GM12891 (cell line): ENCODE results near the gene GRIA1. TPM values are rescaled to one million over a fixed set of nuclear protein-coding genes. Genes with fewer than 3 reads are reported as not detected.

Experiments used
- DNase-seq: peaks from one replicate; pipeline ENCODE4 v3.0.0; 2011; ENCODE audit warnings: low spot score; ENCODE audit not compliant: insufficient read length
- FAIRE-seq: peaks from 2 replicates; lab custom pipeline; 2011; peaks lifted over from hg19 to GRCh38; lab: Jason Lieb, UNC
- PAX5 ChIP-seq: IDR thresholded peaks from 2 replicates; pipeline ENCODE4 v1.6.1; 2011; ENCODE audit warnings: low read length, moderate library complexity, mild to moderate bottlenecking; ENCODE audit not compliant: insufficient read depth, severe bottlenecking
- POLR2A ChIP-seq: IDR thresholded peaks from 2 replicates; pipeline ENCODE4 v1.6.1; 2011; ENCODE audit warnings: low read depth, low read length, control low read depth
- POLR2AphosphoS5 ChIP-seq: IDR thresholded peaks from 2 replicates; pipeline ENCODE4 v1.6.1; 2011; ENCODE audit warnings: low read depth, low read length, control low read depth
- POU2F2 ChIP-seq: IDR thresholded peaks from 2 replicates; pipeline ENCODE4 v1.6.1; 2011; ENCODE audit warnings: low read depth, mild to moderate bottlenecking, control low read depth, low read length, moderate library complexity
- SPI1 ChIP-seq: IDR thresholded peaks from 2 replicates; pipeline ENCODE4 v1.6.1; 2011; ENCODE audit warnings: low read depth, low read length, control low read depth
- TAF1 ChIP-seq: IDR thresholded peaks from 2 replicates; pipeline ENCODE4 v1.6.1; 2011; ENCODE audit warnings: low read depth, low read length, control low read depth
- polyA plus RNA-seq: library from polyadenylated mRNA; unstranded; fragments of >200 nt; gene quantifications from one replicate; pipeline ENCODE4 v1.2.1, GENCODE V29; 2012; ENCODE audit warnings: low read depth, missing spikeins, inconsistent platforms; ENCODE audit not compliant: missing spikeins

Gene GRIA1
- 0.03 TPM for polyA plus RNA-seq

DNA sequence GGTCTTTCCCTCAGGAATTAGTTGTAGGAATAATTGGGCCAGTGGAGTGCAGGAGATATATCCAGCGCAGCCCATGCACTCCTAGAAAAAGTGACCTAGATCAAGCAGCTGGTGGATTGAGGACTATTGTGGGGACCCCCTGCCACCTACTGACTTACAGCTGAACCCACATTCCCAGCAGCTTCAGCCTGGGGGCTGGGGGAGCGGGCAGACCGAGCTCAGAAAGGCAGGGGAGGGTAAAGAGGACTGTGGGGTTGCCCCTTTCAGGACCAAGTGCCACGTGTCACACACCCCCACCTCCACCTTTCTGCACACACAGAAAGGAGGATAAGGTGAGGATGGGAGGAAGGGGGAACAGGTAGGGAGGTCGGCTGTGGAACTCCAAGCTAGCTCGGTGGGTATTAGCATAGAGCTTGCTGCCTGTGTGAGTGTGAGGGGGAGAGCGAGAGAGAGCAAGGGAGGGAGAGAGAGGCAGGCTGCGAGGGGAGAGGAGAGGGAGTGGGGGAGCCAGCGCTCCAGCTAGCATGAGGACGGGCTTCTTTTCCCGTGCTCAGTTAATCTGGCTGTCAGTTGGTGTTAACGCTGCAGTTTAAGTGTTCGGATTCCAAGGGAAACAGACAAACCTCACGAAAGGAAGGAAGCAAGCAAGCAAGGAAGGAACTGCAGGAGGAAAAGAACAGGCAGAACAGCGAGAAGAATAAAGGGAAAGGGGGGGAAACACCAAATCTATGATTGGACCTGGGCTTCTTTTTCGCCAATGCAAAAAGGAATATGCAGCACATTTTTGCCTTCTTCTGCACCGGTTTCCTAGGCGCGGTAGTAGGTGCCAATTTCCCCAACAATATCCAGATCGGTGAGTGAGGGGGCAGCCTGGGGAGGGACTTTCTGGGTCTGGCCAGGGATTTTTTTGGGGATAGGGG is at the start of gene GRIA1:
TSS of gene GRIA1 (plus strand) at position 553 of the 920 bp plus-strand sequence.
- DNase-seq (no peak), FAIRE-seq (no peak)

DNA sequence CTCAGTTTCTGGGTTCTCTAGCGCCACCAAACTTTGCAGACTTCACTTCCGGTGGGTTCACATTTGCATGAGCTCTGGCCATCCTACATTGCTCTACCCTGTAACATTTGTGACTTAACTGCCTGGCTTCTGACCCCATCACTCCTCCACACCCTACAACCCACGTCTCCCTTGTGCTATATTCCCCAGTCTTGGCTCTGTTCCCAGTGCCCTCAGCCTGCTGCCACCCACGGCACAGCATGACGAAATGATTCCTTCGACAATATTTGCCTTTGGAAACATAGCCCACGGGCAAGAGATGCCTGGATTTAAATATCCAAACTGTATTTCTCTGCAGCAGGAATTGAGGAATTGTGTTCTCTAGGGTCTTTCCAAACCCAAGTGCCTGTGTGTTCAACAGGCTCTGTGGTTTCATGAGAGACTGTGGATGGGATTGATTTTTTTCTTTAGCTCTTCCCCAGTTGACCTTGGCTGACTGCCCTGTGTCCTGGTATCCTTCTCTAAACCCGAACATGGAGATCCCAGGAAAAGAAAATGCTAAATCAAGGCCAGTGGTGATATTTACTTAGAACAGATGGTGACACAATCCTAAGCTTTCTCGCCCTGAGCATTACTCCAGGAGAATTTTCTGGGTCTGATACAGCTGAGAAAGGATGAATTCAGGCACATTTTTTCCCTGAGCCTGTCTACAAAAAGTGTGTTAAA is 44.4 kb upstream of the GRIA1 start:
- no peak for TF ChIP-seq POLR2A
- no peak for TF ChIP-seq TAF1
- no peak for TF ChIP-seq PAX5
- no peak for TF ChIP-seq POU2F2
- TF ChIP-seq SPI1: no peak
- no peak for TF ChIP-seq POLR2AphosphoS5
- DNase-seq (no peak), FAIRE-seq (no peak)

More for the DNA sequence above, at the start of gene GRIA1:
- no peak for TF ChIP-seq PAX5
- no peak for TF ChIP-seq POU2F2
- no peak for TF ChIP-seq POLR2A
- TF ChIP-seq POLR2AphosphoS5: no peak
- no peak for TF ChIP-seq TAF1
- TF ChIP-seq SPI1: no peak

DNA sequence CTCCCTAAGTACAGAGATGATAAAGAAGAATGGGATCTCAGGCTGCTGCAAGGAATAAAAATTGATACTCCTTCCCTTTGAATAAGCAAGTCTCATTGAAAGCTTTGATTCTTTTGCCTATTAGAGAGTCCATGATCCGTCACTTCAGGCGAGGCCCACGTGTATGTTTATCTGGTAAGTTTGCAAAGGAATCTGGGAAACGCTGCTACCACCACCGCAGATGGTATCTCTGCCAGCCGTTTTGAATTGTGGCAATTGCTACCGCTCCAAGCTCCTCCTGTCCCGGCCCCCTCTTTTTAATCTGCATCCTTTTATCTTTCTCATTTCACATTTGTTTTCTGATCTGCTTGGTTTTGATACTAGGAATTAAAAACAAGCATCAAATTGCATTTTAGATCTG is 42.9 kb upstream of the GRIA1 start:
- DNase-seq: no peak
- no peak for FAIRE-seq
- TF ChIP-seq PAX5 (no peak), TAF1 (no peak), POU2F2 (no peak), POLR2A (no peak), POLR2AphosphoS5 (no peak), SPI1 (no peak)

DNA sequence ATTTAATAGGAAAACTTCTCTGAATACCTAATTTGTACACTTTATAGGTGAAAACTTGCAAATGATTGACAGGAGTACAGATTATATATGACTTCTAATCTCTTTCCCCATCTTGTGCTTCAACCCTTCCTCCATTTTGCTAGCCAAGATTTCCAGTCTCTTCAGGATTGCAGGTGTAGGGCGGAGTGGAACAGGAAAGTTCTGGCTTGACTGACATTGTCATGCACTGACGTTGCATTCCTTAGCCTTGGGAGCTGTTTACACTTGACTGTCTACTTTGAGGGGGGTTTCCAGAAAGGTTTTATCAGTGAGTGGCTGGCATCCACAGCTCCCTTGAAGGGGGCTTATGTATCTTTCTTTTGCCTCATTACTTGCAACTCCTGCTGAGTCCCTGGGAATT is 34.1 kb upstream of the GRIA1 start:
- no peak for DNase-seq
- FAIRE-seq: no peak
- no peak for TF ChIP-seq POLR2A

DNA sequence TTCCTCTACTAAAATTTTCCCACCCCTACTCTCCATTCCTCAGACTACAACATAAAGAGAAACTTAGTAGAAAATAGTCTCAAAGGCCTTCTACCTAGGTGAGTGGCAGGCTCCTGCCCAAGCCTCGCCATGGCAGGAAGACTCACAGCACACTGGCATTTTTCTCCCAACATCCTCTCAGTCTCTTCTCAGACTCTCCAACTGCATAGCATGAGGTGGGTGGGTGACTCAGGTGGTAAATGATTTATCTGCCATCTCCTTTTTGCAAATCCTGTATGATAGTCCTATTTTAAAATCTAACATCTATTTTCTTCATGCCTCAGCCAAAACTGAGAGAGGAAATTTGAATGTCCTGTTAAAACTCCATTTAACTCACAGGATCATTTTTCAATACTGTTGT is 33.5 kb upstream of the GRIA1 start:
- TF ChIP-seq POLR2AphosphoS5: no peak
- no peak for TF ChIP-seq TAF1
- no peak for TF ChIP-seq POU2F2
- no peak for TF ChIP-seq SPI1
- no peak for TF ChIP-seq PAX5
- TF ChIP-seq POLR2A: no peak
- no peak for DNase-seq
- no peak for FAIRE-seq

DNA sequence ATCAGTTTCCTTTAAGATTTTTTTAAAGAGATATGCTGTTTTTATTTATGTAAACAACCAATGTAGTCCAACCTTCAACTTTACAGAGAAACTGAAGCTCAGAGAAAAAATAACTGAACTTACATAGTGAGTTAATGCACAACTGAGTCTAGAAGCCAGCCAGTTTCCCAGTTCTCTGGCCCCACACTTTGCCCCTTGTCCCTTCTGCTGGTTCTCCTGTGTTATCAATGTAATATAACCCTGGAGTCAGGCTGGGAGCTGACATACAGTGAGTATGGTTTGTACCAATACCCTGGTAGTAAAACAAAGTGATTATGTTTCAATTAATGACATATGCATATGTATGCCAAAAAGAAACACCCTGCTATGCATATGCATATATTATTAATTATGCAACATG is 32.2 kb upstream of the GRIA1 start:
- no peak for TF ChIP-seq PAX5
- no peak for TF ChIP-seq POU2F2
- no peak for TF ChIP-seq POLR2A
- TF ChIP-seq SPI1: no peak
- TF ChIP-seq TAF1: no peak
- TF ChIP-seq POLR2AphosphoS5: no peak
- no peak for FAIRE-seq
- DNase-seq: no peak

DNA sequence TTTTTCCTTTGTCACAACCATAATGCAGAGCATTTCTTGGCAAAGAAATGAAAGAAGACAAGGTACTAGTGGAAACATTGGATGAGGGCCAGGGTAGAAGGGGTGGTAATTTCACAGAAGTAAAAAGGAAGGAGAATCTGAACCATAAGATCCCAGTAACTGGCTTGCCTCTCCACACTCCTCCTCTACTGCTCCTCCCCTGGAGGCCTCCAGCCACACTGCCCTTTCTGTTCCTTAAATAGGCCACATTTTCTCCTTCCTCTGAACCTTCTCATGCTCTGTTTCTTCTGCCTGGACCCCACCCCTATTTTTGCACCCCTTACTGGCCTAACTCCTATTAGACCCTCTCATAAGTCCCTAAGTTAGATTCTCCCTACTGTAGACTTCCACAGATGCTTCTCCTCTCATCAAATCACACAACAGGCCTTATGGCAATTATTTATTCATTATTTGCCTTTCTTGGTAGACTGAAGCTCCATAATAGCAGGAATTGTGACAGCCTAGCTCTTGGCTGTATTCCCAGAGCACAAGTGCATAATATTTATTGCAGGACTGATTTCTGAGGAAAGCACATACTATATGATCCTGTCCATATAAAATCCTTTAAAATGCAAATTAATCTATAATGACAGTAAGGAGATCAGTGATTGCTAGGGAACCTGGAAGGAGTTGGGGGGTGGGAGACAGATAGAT is 31.3 kb upstream of the GRIA1 start:
- FAIRE-seq: no peak
- no peak for DNase-seq
- TF ChIP-seq POLR2AphosphoS5: no peak
- TF ChIP-seq POLR2A: no peak
- no peak for TF ChIP-seq TAF1
- no peak for TF ChIP-seq PAX5
- no peak for TF ChIP-seq POU2F2

DNA sequence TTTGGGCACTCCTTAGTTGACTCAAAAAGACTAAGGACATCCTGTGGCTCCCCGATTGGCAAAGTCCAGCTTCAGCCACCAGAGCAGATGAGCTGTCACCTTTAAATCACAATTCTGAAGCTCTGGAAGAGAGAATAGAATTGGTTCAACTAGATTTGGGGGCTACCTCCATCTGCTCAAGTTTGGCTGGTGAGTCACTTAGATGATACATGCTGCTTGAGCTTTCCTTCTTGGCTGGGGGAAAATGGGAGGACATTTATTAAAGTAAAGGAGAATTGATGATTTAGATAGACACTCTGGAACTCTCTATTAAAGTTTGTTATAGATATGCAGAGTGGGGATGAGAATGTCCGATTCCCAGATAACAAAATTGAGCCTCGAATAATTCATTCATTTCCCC is 30.0 kb upstream of the GRIA1 start:
- DNase-seq (no peak), FAIRE-seq (no peak)
- TF ChIP-seq SPI1 (no peak), TAF1 (no peak), PAX5 (no peak), POLR2A (no peak), POU2F2 (no peak), POLR2AphosphoS5 (no peak)

DNA sequence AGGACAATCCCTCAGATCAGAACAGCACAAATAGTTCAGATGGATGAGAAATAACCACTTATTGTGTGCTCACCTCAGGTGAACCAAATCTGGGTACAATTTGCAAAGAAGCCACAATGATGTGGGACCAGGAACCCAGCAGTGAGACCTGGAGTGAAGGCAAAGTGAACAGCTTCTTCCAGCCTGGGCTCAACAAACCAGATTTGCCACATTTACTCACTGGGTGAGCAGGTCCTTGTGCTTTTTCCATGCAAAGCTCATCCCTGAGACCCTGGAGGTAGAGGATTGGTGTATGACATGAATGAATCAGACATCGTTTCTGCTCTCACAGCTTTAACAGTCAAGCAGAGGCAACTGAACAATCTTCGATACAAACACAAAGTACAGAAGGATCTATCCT is 29.1 kb upstream of the GRIA1 start:
- TF ChIP-seq POLR2A (no peak), TAF1 (no peak), PAX5 (no peak), SPI1 (no peak), POU2F2 (no peak), POLR2AphosphoS5 (no peak)
- DNase-seq (no peak), FAIRE-seq (no peak)

DNA sequence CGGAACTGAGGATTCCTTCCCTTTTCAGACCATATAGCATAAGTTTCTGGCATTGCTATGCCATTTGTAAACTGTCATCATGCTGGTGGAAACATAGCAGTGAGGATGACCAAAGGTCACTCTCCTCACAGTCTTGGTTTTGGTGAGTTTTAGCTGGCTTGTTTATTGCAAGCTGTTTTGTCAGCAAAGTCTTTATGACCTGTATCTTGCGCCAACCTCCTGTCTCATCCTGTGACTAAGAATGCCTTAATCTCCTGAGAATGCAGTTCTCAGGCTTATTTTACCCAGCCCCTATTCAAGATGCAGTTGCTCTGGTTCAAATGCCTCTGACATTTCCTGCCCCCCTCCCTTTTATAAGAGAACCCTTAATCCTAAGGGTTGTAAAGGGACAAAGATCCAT is 26.7 kb upstream of the GRIA1 start:
- DNase-seq (no peak), FAIRE-seq (no peak)
- no peak for TF ChIP-seq POLR2AphosphoS5
- no peak for TF ChIP-seq POU2F2
- TF ChIP-seq POLR2A: no peak
- no peak for TF ChIP-seq SPI1
- no peak for TF ChIP-seq PAX5
- TF ChIP-seq TAF1: no peak
